LNCaP clone FGC (cell line): Measurements from ENCODE around the gene BUB3.

Experiments
- DNase-seq: peaks from one replicate; pipeline ENCODE4 v3.0.0-alpha.2; 2011; ENCODE audit warnings: low read depth
- H3K4me3 ChIP-seq: 2 replicates; pipeline ENCODE4 v1.5.1; 2011; ENCODE audit warnings: mild to moderate bottlenecking, low read depth, low read length, control low read depth
- TF ChIP-seq, protein P1 (sequence below): IDR thresholded peaks from 2 replicates; pipeline ENCODE4 v1.5.1; 2012; ENCODE audit warnings: mild to moderate bottlenecking; ENCODE audit not compliant: control insufficient read depth, insufficient read depth; ENCODE audit errors: extremely low read depth

Gene BUB3

DNA sequence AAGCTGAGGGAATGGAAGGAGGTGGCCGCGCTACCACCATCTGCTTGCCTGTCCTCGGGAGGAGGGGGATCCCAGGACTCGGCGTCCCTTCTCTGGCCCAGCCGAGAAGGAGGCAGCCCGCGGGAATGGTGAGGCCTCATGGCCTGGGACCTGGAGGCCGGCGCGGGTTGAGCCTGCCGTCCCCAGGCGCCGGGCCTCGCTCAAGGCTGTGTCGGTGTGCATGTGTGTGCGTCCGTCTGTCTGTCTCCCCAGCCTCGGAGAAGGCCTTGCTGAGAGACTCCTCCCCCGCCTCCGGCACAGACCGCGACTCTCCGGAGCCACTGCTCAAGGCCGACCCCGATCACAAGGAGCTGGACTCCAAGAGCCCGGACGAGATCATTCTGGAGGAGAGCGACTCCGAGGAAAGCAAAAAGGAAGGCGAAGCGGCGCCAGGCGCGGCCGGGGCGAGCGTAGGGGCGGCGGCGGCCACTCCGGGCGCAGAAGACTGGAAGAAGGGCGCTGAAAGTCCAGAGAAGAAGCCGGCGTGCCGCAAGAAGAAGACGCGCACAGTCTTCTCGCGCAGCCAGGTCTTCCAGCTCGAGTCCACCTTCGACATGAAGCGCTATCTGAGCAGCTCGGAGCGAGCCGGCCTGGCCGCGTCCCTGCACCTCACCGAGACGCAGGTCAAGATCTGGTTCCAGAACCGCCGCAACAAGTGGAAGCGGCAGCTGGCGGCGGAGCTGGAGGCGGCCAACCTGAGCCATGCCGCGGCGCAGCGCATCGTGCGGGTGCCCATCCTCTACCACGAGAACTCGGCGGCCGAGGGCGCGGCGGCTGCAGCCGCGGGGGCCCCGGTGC lies 17.2 kb upstream of the BUB3 start:
- DNase-seq: no peak
- TF ChIP-seq, protein P1, sequence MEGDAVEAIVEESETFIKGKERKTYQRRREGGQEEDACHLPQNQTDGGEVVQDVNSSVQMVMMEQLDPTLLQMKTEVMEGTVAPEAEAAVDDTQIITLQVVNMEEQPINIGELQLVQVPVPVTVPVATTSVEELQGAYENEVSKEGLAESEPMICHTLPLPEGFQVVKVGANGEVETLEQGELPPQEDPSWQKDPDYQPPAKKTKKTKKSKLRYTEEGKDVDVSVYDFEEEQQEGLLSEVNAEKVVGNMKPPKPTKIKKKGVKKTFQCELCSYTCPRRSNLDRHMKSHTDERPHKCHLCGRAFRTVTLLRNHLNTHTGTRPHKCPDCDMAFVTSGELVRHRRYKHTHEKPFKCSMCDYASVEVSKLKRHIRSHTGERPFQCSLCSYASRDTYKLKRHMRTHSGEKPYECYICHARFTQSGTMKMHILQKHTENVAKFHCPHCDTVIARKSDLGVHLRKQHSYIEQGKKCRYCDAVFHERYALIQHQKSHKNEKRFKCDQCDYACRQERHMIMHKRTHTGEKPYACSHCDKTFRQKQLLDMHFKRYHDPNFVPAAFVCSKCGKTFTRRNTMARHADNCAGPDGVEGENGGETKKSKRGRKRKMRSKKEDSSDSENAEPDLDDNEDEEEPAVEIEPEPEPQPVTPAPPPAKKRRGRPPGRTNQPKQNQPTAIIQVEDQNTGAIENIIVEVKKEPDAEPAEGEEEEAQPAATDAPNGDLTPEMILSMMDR: no peak
- no peak overlapping the region for H3K4me3 ChIP-seq

DNA sequence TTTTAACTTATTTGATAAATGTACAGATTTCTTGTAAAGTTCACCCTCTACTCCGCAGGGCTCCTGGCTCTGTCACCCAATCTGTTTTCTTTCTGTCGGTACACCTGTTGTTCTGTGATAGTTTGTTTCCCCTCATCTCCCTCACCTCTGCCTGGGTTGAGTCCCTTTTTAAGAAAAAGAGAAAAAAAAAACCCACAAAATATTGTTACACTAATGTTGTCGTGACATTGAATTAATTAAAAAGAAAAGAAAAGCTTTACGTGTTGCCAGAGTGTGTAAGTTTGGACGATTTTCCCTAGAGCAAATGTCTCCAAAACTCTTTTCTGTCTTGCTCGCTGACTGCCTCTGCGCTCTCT lies 15.1 kb upstream of the BUB3 start:
- TF ChIP-seq, protein P1: no peak
- no peak for DNase-seq
- no peak overlapping the region for H3K4me3 ChIP-seq

DNA sequence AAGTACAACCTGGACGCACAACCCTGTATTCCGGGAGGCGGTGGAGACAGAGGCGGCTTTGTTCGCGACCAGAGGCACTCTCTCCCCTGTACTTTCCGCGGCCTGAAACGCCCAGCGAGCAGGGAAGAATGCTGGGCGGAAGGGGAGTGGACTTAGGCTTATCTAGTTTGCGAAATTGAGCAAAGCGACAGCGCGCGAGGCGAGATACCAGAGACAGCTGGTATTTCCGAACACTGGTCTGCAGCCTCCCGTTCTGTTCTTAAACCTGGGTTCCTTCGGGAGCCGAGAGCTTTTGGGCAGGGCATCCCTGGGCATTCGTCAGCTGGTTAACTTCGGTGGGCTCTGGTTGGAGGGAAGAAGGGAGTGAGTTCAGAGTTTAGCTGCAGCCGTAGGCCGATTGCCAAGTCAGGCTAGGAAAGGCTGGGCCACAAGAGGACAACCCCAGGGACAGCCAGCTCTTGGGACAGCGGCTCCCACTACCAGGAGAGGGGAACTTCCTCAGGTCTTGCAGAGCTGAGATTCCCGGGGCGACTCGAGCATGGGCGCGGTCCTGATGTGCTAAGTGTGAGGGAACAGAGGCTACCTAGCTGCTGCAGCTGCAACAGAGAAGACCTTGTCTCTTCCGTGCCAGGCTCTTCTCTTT lies 14.6 kb upstream of the BUB3 start:
- H3K4me3 ChIP-seq: no peak overlapping the region
- TF ChIP-seq, protein P1: no peak
- no peak for DNase-seq

DNA sequence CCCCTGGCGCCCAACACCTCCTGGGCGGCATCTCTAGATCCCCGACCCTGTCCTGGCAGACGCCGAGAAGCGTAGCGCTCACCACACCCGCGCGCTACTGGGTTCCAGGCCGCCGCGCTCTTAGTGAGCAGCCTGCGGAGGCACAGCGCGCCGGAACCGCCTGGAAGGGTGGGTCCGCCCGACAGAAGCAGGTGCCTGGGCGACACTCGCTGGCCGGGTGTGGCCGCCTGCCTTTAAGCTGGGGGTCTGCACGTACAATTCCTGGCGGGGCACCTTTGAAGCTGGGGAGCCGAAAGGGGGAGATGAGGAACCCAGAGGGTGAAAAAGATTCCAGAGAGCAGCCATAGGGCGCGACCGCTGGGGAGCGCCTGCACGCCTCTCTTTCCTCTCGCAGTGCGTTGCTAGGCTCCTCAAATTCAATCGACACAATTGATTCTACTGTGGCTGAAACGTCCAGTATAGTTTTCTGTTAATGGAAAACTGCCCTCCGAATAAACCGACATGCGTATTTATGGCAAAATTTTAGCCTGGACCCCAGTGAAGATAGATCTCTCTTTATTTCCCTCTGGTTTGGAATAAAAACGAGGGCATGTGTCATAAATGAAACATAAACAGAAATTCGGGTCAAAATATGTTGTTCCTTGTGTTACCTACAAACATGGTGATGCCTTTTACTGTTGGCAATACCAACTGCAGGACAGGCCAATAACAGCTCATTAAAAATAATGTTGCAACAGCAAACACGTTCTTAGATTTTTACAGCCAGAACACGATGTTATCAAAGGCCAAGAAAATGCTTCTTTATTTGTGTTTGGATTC lies 13.8 kb upstream of the BUB3 start:
- TF ChIP-seq, protein P1: 0 out of 2 replicates have a peak, but pooled peaks have one; percentile 14
- H3K4me3 ChIP-seq: no peak overlapping the region
- peak; percentile 77 for DNase-seq

DNA sequence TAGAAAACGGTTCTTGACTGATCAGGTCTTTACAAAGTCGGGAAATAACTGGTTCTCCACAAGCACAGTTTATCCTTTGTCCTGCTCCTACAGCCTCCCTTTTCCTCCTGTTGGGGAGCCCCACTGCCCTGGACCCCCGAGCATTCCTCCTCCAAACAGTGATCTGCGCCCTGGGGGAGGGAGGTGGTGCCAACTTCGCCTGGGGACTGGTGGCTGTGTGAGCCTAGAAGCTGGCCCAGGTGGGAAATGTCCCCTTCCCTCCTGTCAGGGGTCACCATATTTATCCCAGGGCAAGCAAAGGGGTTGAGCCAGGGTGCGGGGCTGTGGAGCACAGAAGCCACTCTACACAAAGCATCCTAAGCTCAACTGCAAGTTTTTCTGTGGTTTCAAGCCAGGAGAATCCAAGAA lies 13.2 kb upstream of the BUB3 start:
- DNase-seq: no peak
- H3K4me3 ChIP-seq: no peak overlapping the region
- TF ChIP-seq, protein P1: no peak

DNA sequence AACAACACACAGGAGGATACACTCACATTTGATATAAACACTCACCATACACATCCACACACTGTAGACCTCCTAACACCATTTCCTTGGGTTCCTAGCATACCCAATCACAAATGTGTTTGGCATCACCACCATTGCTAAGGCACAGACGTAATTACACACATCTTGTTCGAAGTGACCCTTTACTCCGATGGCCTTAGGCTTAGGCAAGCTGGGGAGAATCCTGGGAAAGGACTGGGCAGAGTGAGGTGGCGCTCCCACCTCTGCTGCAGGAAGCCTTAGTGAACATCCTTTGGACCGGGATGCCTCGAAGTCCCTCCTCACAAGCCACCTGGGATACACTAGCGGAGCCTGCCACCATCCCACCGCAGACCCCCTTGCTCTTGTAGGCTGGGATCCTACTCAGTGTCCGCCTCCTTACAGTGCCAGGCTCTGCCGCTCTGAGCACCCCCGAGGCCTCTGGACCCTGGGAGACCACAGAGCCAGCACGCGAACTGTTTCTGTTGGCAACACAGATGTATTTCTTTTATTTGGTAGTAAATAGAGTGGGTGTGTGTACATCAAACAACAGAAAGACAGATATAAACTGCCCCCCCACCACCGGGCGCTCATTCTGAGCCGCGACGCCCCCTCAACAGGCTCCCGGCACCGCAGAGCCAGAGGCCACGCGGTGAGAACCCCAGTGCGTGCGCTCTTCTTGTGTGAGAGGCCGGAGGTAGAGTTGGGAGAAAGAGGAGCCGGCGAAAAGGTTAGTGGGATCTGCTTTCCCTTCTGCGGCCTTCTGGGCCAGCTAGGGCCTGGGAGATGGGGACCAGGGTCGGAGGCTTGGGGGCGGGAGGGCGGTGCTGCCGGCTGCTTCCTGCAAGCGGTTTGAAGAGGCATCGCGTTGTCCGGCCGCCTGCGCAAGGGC lies 12.2 kb upstream of the BUB3 start:
- DNase-seq: no peak
- no peak overlapping the region for H3K4me3 ChIP-seq
- TF ChIP-seq, protein P1: no peak
